HepG2 (cell line): ENCODE data around the gene SERPINA6. TPM values are rescaled to one million over a fixed set of nuclear protein-coding genes. Genes with fewer than 3 reads are reported as not detected.

Source experiments
- ADNP ChIP-seq: sonication (generic); formaldehyde crosslinking; IDR thresholded peaks from 2 replicates; pipeline ENCODE4 v1.4.0; 2020; ENCODE audit warnings: missing genetic modification reagents
- CCDC6 ChIP-seq: sonication (generic); formaldehyde crosslinking; IDR thresholded peaks from 2 replicates; pipeline ENCODE4 v1.8.1; 2022; ENCODE audit warnings: mild to moderate bottlenecking, missing genetic modification reagents, moderate library complexity
- CREB3 ChIP-seq: sonication (generic); formaldehyde crosslinking; IDR thresholded peaks from 2 replicates; pipeline ENCODE4 v1.5.0; 2020; ENCODE audit warnings: missing genetic modification reagents
- CTCF ChIP-seq: sonication (generic); formaldehyde crosslinking; IDR thresholded peaks from 2 replicates; pipeline ENCODE4 v1.5.0; 2020; ENCODE audit warnings: mild to moderate bottlenecking, missing genetic modification reagents, moderate library complexity
- DRAP1 ChIP-seq: IDR thresholded peaks from 2 replicates; pipeline ENCODE4 v1.6.1; 2016; ENCODE audit warnings: missing genetic modification reagents, missing compliant biosample characterization
- KAT2B ChIP-seq: fragments of 150-350 bp; IDR thresholded peaks from 2 replicates; pipeline ENCODE4 v1.6.1; 2014; ENCODE audit warnings: low read depth, low read length, borderline replicate concordance
- KLF6 ChIP-seq: IDR thresholded peaks from 2 replicates; pipeline ENCODE4 v1.8.0; 2016; ENCODE audit warnings: missing biosample characterization, missing genetic modification reagents
- SCMH1 ChIP-seq: sonication (generic); formaldehyde crosslinking; IDR thresholded peaks from 2 replicates; pipeline ENCODE4 v1.9.0; 2021; ENCODE audit warnings: missing genetic modification reagents, mild to moderate bottlenecking, borderline replicate concordance
- TFAP4 ChIP-seq: sonication (generic); IDR thresholded peaks from 2 replicates; pipeline ENCODE4 v1.6.1; 2016; ENCODE audit warnings: low read depth, borderline replicate concordance
- TRIM22 ChIP-seq: fragments of 450-650 bp; IDR thresholded peaks from 2 replicates; pipeline ENCODE4 v1.6.1; 2017
- ZMYM4 ChIP-seq: sonication (generic); formaldehyde crosslinking; IDR thresholded peaks from 2 replicates; pipeline ENCODE4 v1.8.1; 2023; ENCODE audit warnings: mild to moderate bottlenecking, missing genetic modification reagents
- ZNF296 ChIP-seq: sonication (generic); formaldehyde crosslinking; conservative IDR thresholded peaks from 2 replicates; pipeline ENCODE4 v1.5.0; 2020; ENCODE audit warnings: mild to moderate bottlenecking, missing genetic modification reagents
- ZNF317 ChIP-seq: sonication (generic); formaldehyde crosslinking; IDR thresholded peaks from 2 replicates; pipeline ENCODE4 v1.5.0; 2020; ENCODE audit warnings: mild to moderate bottlenecking, missing genetic modification reagents
- ZNF576 ChIP-seq: sonication (generic); formaldehyde crosslinking; IDR thresholded peaks from 2 replicates; pipeline ENCODE4 v1.4.0; 2020; ENCODE audit warnings: mild to moderate bottlenecking, missing genetic modification reagents
- ZNF598 ChIP-seq: sonication (generic); formaldehyde crosslinking; IDR thresholded peaks from 2 replicates; pipeline ENCODE4 v1.5.1; 2020; ENCODE audit warnings: mild to moderate bottlenecking, missing genetic modification reagents, borderline replicate concordance
- ZNF646 ChIP-seq: sonication (generic); formaldehyde crosslinking; IDR thresholded peaks from 2 replicates; pipeline ENCODE4 v1.9.0; 2021; ENCODE audit warnings: mild to moderate bottlenecking, missing genetic modification reagents
- polyA plus RNA-seq, 8 experiments: library from polyadenylated mRNA; depleted of rRNA in 3 of 8; stranded (reverse) in 7 of 8; unstranded in 1 of 8; fragments of >200 nt; fragmentation: Illumina TruSeq in 4 of 8; extraction: Trizol in 4 of 8; gene quantifications; 2 replicates each; pipeline versions ENCODE4 v1.2.1 to v1.2.3, GENCODE V29; 2011 to 2016; ENCODE audit warnings: low read depth in 4 of 8, missing spikeins in 1 of 8, mixed read lengths in 1 of 8; ENCODE audit not compliant: insufficient read depth in 1 of 8
- total RNA-seq, 5 experiments: library from RNA; depleted of rRNA; stranded (reverse); fragments of >200 nt; fragmentation: Illumina TruSeq; extraction: Trizol; gene quantifications; 2 replicates each; pipeline ENCODE4 v1.2.3, GENCODE V29; 2016; ENCODE audit warnings: low read depth in 1 of 5

The SERPINA6 gene
- total and polyA plus RNA-seq, 2 of the 13 experiments (the other 11 are each of a cell fraction or from before 2014, with no cell fraction given), result 260 to 333 TPM

GRCh38 chr14:94321421-94322271 is 1.5 kb downstream of the SERPINA6 start (continued):
- TF ChIP-seq ZNF646 (CRISPR knock-in tag) (no peak), ZNF317 (CRISPR knock-in tag) (no peak), ZMYM4 (CRISPR knock-in tag) (0 out of 2 replicates have a peak, but pooled peaks have one; percentile 26), CREB3 (CRISPR knock-in tag) (no peak), SCMH1 (CRISPR knock-in tag) (no peak), ZNF296 (CRISPR knock-in tag) (no peak), TRIM22 (no peak), KLF6 (CRISPR knock-in tag) (no peak), TFAP4 (no peak), CCDC6 (0 out of 2 replicates have a peak, but pooled peaks have one; percentile 4), KAT2B (no peak), ADNP (CRISPR knock-in tag) (peak; percentile 49; the same call in 1 of the 2 replicates), DRAP1 (CRISPR knock-in tag) (no peak), ZNF598 (no peak), ZNF576 (CRISPR knock-in tag) (no peak), CTCF (CRISPR knock-in tag) (0 out of 2 replicates have a peak, but pooled peaks have one; percentile 5)
